ENCODE results near the gene FAM200B.

The FAM200B gene

GRCh38 chr4:15667006-15667405, 14.6 kb upstream of the FAM200B start:
- DNase-seq (ENCODE audit: extremely low read depth, low read depth): no peak
- H3K4me3 ChIP-seq (replicated peaks; ENCODE audit: low read depth, low read length): no peak overlapping the region
- no peak for TF ChIP-seq CTCF (IDR thresholded peaks at IDR 0.05; ENCODE audit: low read depth, low read length, missing control alignments)

GRCh38 chr4:15668566-15669435, 12.8 kb upstream of the FAM200B start:
- H3K4me3 ChIP-seq (replicated peaks; ENCODE audit: low read depth, low read length): no peak overlapping the region
- no peak for TF ChIP-seq CTCF (IDR thresholded peaks at IDR 0.05; ENCODE audit: low read depth, low read length, missing control alignments)
- no peak for DNase-seq (ENCODE audit: extremely low read depth, low read depth)

DNA sequence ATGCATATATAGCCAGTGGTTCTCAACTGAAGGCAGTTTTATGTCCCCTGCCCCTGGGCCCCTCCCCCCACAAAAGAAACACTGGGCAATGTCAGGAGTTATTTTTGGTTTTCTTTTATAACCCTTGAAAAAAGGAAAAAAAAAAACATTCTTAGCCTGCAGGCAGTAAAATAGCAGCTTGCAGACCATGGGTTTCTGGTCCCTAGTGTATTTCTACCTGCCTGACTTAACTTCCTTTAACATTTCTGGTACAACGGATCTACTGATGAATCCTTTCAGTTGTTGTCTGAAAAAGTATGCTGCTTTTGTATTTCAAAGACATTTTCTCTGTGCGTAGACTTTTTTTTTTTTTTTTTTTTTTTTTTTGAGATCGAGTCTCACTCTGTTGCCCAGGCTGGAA, 11.1 kb upstream of the FAM200B start:
- DNase-seq (ENCODE audit: extremely low read depth, low read depth): no peak
- no peak overlapping the region for H3K4me3 ChIP-seq (replicated peaks; ENCODE audit: low read depth, low read length)
- no peak for TF ChIP-seq CTCF (IDR thresholded peaks at IDR 0.05; ENCODE audit: low read depth, low read length, missing control alignments)

DNA sequence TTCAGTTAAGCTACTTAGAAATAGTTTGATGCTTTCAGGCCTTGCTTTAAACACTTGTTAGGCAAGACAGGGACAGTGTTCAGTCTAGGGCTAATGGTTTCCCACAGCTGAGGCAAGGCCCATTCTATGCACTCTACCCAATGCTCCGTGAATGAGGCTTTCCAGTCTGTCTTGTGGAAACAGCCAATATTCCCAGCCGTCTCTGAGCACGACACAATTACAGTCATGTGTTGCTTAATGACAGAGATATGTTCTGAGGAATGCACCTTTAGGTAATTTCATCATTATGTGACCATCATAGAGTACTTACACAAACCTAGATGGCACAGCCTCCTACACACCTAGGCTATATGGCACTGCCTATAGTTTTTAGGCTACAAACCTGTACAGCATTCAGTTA, 9.5 kb upstream of the FAM200B start:
- no peak for TF ChIP-seq CTCF (IDR thresholded peaks at IDR 0.05; ENCODE audit: low read depth, low read length, missing control alignments)
- no peak for DNase-seq (ENCODE audit: extremely low read depth, low read depth)

GRCh38 chr4:15673337-15673736, 8.3 kb upstream of the FAM200B start:
- no peak overlapping the region for H3K4me3 ChIP-seq (replicated peaks; ENCODE audit: low read depth, low read length)
- no peak for DNase-seq (ENCODE audit: extremely low read depth, low read depth)
- no peak for TF ChIP-seq CTCF (IDR thresholded peaks at IDR 0.05; ENCODE audit: low read depth, low read length, missing control alignments)

More for the DNA sequence above, 9.5 kb upstream of the FAM200B start:
- no peak overlapping the region for H3K4me3 ChIP-seq (replicated peaks; ENCODE audit: low read depth, low read length)

DNA sequence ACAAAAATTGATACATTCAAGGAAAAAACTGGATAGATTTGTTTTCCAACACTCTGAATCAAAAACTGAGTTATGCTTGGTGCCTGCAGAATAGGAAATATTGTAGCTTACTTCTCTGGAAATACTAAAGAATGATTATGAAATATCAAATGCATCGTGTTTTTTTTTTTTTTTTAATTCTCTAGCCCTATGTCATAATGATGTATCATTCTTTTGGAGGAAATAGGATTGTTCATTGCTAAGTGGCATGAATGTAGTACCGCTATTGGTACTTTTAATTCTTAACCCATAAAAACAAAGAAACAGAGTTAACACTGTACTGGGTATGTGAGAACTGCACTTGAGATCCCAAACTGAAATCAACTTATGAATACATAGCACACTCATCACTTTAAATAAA, 7.6 kb upstream of the FAM200B start:
- TF ChIP-seq CTCF (IDR thresholded peaks at IDR 0.05; ENCODE audit: low read depth, low read length, missing control alignments): no peak
- no peak overlapping the region for H3K4me3 ChIP-seq (replicated peaks; ENCODE audit: low read depth, low read length)
- DNase-seq (ENCODE audit: extremely low read depth, low read depth): no peak
